ENCODE results near the gene HAAO.
A peak's percentile ranks its signal among the peaks of the same experiment; 100 is the strongest.

DNA sequence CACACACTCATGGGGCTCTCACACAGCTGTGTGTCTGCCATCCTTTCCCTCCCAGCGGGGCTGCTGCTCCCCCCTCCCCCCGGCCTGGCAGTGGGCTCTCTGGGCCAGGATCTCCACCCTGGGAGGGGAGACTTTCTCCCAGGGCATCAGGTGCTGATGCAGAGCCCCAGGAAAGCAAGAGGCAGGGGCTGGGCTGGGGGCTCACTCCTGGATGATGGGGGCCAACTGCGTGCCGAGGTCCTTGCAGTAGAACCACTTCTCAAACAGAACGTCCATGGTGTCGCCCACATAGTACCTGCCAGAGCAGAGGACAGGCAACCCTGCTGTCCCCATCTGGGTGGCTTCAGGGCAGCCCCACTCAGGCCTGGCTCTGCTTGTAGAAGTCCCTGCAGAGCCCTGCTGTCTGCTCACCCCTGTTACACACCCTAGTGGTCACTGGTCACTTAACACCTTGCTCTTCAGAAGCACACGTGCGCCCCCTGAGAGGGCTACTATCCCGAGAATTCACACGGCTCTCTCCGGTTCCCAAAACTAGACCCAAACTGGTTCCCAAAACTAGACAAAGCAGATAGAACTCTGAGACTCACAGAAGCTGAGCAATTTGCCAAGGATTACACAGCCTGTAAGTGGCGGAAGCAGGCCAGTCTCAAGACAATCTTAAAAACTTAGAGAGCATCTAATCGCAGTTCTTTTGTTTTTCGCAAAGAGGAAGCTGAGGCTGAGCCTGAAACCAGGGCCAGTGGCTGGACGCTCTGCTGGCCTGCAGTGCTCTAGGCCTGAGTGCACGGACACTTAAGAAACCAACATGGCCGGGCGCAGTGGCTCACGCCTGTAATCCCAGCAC lies 21.9 kb downstream of the HAAO start:
- TF ChIP-seq, protein P1, sequence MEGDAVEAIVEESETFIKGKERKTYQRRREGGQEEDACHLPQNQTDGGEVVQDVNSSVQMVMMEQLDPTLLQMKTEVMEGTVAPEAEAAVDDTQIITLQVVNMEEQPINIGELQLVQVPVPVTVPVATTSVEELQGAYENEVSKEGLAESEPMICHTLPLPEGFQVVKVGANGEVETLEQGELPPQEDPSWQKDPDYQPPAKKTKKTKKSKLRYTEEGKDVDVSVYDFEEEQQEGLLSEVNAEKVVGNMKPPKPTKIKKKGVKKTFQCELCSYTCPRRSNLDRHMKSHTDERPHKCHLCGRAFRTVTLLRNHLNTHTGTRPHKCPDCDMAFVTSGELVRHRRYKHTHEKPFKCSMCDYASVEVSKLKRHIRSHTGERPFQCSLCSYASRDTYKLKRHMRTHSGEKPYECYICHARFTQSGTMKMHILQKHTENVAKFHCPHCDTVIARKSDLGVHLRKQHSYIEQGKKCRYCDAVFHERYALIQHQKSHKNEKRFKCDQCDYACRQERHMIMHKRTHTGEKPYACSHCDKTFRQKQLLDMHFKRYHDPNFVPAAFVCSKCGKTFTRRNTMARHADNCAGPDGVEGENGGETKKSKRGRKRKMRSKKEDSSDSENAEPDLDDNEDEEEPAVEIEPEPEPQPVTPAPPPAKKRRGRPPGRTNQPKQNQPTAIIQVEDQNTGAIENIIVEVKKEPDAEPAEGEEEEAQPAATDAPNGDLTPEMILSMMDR (IDR thresholded peaks at IDR 0.05), result peak; percentile 62
- TF ChIP-seq, protein P2, sequence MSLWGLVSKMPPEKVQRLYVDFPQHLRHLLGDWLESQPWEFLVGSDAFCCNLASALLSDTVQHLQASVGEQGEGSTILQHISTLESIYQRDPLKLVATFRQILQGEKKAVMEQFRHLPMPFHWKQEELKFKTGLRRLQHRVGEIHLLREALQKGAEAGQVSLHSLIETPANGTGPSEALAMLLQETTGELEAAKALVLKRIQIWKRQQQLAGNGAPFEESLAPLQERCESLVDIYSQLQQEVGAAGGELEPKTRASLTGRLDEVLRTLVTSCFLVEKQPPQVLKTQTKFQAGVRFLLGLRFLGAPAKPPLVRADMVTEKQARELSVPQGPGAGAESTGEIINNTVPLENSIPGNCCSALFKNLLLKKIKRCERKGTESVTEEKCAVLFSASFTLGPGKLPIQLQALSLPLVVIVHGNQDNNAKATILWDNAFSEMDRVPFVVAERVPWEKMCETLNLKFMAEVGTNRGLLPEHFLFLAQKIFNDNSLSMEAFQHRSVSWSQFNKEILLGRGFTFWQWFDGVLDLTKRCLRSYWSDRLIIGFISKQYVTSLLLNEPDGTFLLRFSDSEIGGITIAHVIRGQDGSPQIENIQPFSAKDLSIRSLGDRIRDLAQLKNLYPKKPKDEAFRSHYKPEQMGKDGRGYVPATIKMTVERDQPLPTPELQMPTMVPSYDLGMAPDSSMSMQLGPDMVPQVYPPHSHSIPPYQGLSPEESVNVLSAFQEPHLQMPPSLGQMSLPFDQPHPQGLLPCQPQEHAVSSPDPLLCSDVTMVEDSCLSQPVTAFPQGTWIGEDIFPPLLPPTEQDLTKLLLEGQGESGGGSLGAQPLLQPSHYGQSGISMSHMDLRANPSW (CRISPR knock-in tag; conservative IDR thresholded peaks at IDR 0.05; ENCODE audit: low read depth), result no peak
- TF ChIP-seq, protein P3, sequence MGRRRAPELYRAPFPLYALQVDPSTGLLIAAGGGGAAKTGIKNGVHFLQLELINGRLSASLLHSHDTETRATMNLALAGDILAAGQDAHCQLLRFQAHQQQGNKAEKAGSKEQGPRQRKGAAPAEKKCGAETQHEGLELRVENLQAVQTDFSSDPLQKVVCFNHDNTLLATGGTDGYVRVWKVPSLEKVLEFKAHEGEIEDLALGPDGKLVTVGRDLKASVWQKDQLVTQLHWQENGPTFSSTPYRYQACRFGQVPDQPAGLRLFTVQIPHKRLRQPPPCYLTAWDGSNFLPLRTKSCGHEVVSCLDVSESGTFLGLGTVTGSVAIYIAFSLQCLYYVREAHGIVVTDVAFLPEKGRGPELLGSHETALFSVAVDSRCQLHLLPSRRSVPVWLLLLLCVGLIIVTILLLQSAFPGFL (CRISPR knock-in tag; IDR thresholded peaks at IDR 0.05; ENCODE audit: borderline replicate concordance), result no peak
- TF ChIP-seq, protein P4, sequence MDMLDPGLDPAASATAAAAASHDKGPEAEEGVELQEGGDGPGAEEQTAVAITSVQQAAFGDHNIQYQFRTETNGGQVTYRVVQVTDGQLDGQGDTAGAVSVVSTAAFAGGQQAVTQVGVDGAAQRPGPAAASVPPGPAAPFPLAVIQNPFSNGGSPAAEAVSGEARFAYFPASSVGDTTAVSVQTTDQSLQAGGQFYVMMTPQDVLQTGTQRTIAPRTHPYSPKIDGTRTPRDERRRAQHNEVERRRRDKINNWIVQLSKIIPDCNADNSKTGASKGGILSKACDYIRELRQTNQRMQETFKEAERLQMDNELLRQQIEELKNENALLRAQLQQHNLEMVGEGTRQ (CRISPR knock-in tag; IDR thresholded peaks at IDR 0.05), result peak; percentile 51; the same call in 1 of the 2 replicates
- TF ChIP-seq, protein P5, sequence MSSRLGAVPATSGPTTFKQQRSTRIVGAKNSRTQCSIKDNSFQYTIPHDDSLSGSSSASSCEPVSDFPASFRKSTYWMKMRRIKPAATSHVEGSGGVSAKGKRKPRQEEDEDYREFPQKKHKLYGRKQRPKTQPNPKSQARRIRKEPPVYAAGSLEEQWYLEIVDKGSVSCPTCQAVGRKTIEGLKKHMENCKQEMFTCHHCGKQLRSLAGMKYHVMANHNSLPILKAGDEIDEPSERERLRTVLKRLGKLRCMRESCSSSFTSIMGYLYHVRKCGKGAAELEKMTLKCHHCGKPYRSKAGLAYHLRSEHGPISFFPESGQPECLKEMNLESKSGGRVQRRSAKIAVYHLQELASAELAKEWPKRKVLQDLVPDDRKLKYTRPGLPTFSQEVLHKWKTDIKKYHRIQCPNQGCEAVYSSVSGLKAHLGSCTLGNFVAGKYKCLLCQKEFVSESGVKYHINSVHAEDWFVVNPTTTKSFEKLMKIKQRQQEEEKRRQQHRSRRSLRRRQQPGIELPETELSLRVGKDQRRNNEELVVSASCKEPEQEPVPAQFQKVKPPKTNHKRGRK (CRISPR knock-in tag; IDR thresholded peaks at IDR 0.05; ENCODE audit: borderline replicate concordance), result no peak
- no peak for TF ChIP-seq RELA (CRISPR knock-in tag; IDR thresholded peaks at IDR 0.05; ENCODE audit: borderline replicate concordance)
- TF ChIP-seq, protein P6, sequence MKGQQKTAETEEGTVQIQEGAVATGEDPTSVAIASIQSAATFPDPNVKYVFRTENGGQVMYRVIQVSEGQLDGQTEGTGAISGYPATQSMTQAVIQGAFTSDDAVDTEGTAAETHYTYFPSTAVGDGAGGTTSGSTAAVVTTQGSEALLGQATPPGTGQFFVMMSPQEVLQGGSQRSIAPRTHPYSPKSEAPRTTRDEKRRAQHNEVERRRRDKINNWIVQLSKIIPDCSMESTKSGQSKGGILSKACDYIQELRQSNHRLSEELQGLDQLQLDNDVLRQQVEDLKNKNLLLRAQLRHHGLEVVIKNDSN (CRISPR knock-in tag; IDR thresholded peaks at IDR 0.05), result peak; percentile 37; the same call in 1 of the 2 replicates

All from WTC11 (cell line).